HG03442 (cell line): ENCODE results near the gene TSPAN5.
"Not testable (repeated sequence)": the region's sequence is repeated elsewhere in the genome, so short reads cannot be mapped to it uniquely, and the experiment has no call there.

Source experiments
- ATAC-seq: cut with Tn5 transposase; IDR thresholded peaks from one replicate; pipeline ENCODE4 v1.9.1; 2021; ENCODE audit warnings: mild to moderate bottlenecking, moderate library complexity; ENCODE audit not compliant: unreplicated experiment

The TSPAN5 gene

GRCh38 chr4:98504091-98504490 lies 154.3 kb downstream of the TSPAN5 start:
- no peak for ATAC-seq

GRCh38 chr4:98503676-98504075 lies 154.7 kb downstream of the TSPAN5 start:
- ATAC-seq, result no peak

- ATAC-seq, result no peak
These were observed 155.8 kb downstream of the TSPAN5 start for GRCh38 chr4:98502624-98503023.

- ATAC-seq, result no peak
These were observed 156.4 kb downstream of the TSPAN5 start for GRCh38 chr4:98502031-98502430.

- ATAC-seq, result no peak
These were observed 157.0 kb downstream of the TSPAN5 start for GRCh38 chr4:98501383-98501782.

GRCh38 chr4:98498774-98499173 lies 159.6 kb downstream of the TSPAN5 start:
- no peak for ATAC-seq

GRCh38 chr4:98496152-98496845 lies 162.1 kb downstream of the TSPAN5 start:
- no peak for ATAC-seq

GRCh38 chr4:98493296-98493695 lies 165.1 kb downstream of the TSPAN5 start:
- ATAC-seq, result peak; percentile 80

GRCh38 chr4:98491899-98492559 lies 166.4 kb downstream of the TSPAN5 start:
- no peak for ATAC-seq

- no peak for ATAC-seq
These were observed 168.2 kb downstream of the TSPAN5 start for GRCh38 chr4:98490251-98490650.

- no peak for ATAC-seq
These were observed 172.5 kb downstream of the TSPAN5 start for GRCh38 chr4:98485816-98486345.

- ATAC-seq, result no peak
These were observed 174.4 kb downstream of the TSPAN5 start for GRCh38 chr4:98484031-98484430.

- peak; percentile 97 for ATAC-seq
These were observed 175.3 kb downstream of the TSPAN5 start for GRCh38 chr4:98482847-98483806.

- peak; percentile 8 for ATAC-seq
These were observed 175.9 kb downstream of the TSPAN5 start for GRCh38 chr4:98482503-98482846.

- ATAC-seq, result no peak
These were observed 177.2 kb downstream of the TSPAN5 start for GRCh38 chr4:98481167-98481566.

GRCh38 chr4:98480535-98480934 lies 177.9 kb downstream of the TSPAN5 start:
- no peak for ATAC-seq

- not testable (repeated sequence) for ATAC-seq
These were observed 178.8 kb downstream of the TSPAN5 start for GRCh38 chr4:98479590-98479989.

GRCh38 chr4:98476891-98477290 lies 181.5 kb downstream of the TSPAN5 start:
- ATAC-seq, result no peak

GRCh38 chr4:98474408-98474844 lies 184.0 kb downstream of the TSPAN5 start:
- ATAC-seq, result no peak

- ATAC-seq, result no peak
These were observed 185.4 kb downstream of the TSPAN5 start for GRCh38 chr4:98473046-98473445.

GRCh38 chr4:98470831-98471230 lies 187.6 kb downstream of the TSPAN5 start:
- no peak for ATAC-seq
